ENCODE results near the gene RAD18.

RAD18 gene

GRCh38 chr3:8996216-8996615 is 32.9 kb upstream of the RAD18 start:
- H3K9me3 ChIP-seq (ENCODE audit: low read length) = no peaks in the 10 kb centered on the region
- H2AFZ ChIP-seq (ENCODE audit: low read length) = no peak overlapping the region
- H3K79me2 ChIP-seq (ENCODE audit: insufficient read depth, low read length) = no peaks in the 10 kb centered on the region
- no peaks in the 10 kb centered on the region for H3F3A ChIP-seq (ENCODE audit: insufficient read depth, low read length)
- H3K9me2 ChIP-seq (ENCODE audit: low read depth, low read length) = no peaks in the 10 kb centered on the region
- H3K27ac ChIP-seq (ENCODE audit: low read depth, low read length, poor library complexity, severe bottlenecking) = no peak overlapping the region
- no peak overlapping the region for H3K9ac ChIP-seq (ENCODE audit: low read length)
- H3K36me3 ChIP-seq (ENCODE audit: insufficient read depth, low read length) = no peaks in the 10 kb centered on the region
- no peaks in the 10 kb centered on the region for H3K4me1 ChIP-seq (ENCODE audit: insufficient read depth, low read length, severe bottlenecking)
- no peak overlapping the region for H3K4me2 ChIP-seq (ENCODE audit: low read length)
- no peak overlapping the region for H3K4me3 ChIP-seq (ENCODE audit: low read depth, low read length, poor library complexity, severe bottlenecking)
- no peaks in the 10 kb centered on the region for H4K20me1 ChIP-seq (ENCODE audit: insufficient read depth, low read length)
- no peaks in the 10 kb centered on the region for H3K27me3 ChIP-seq (ENCODE audit: insufficient read depth, low read length)
- TF ChIP-seq EZH2 (IDR thresholded peaks at IDR 0.05; ENCODE audit: borderline replicate concordance, low read length) (no peak), CTCF (IDR thresholded peaks at IDR 0.05; ENCODE audit: low read length) (no peak)

- Histone ChIP-seq H3K36me3 (ENCODE audit: insufficient read depth, low read length) (no peaks in the 10 kb centered on the region), H3F3A (ENCODE audit: insufficient read depth, low read length) (no peaks in the 10 kb centered on the region), H4K20me1 (ENCODE audit: insufficient read depth, low read length) (no peaks in the 10 kb centered on the region), H3K4me2 (ENCODE audit: low read length) (no peak overlapping the region), H3K4me1 (ENCODE audit: insufficient read depth, low read length, severe bottlenecking) (no peaks in the 10 kb centered on the region), H3K4me3 (ENCODE audit: low read depth, low read length, poor library complexity, severe bottlenecking) (no peak overlapping the region), H3K9me3 (ENCODE audit: low read length) (no peaks in the 10 kb centered on the region), H3K27ac (ENCODE audit: low read depth, low read length, poor library complexity, severe bottlenecking) (no peak overlapping the region), H3K9me2 (ENCODE audit: low read depth, low read length) (no peaks in the 10 kb centered on the region), H3K27me3 (ENCODE audit: insufficient read depth, low read length) (no peaks in the 10 kb centered on the region), H3K9ac (ENCODE audit: low read length) (no peak overlapping the region), H3K79me2 (ENCODE audit: insufficient read depth, low read length) (no peaks in the 10 kb centered on the region), H2AFZ (ENCODE audit: low read length) (no peak overlapping the region)
- TF ChIP-seq EZH2 (IDR thresholded peaks at IDR 0.05; ENCODE audit: borderline replicate concordance, low read length) (no peak), CTCF (IDR thresholded peaks at IDR 0.05; ENCODE audit: low read length) (no peak)
Measured at GRCh38 chr3:8994226-8994625, 31.0 kb upstream of the RAD18 start.

- Histone ChIP-seq H3F3A (ENCODE audit: insufficient read depth, low read length) (no peaks in the 10 kb centered on the region), H3K27me3 (ENCODE audit: insufficient read depth, low read length) (no peaks in the 10 kb centered on the region), H2AFZ (ENCODE audit: low read length) (no peak overlapping the region), H3K9ac (ENCODE audit: low read length) (no peak overlapping the region), H3K4me2 (ENCODE audit: low read length) (no peak overlapping the region), H3K36me3 (ENCODE audit: insufficient read depth, low read length) (no peaks in the 10 kb centered on the region), H3K4me3 (ENCODE audit: low read depth, low read length, poor library complexity, severe bottlenecking) (no peak overlapping the region), H3K9me2 (ENCODE audit: low read depth, low read length) (no peaks in the 10 kb centered on the region), H4K20me1 (ENCODE audit: insufficient read depth, low read length) (no peaks in the 10 kb centered on the region), H3K9me3 (ENCODE audit: low read length) (no peaks in the 10 kb centered on the region), H3K79me2 (ENCODE audit: insufficient read depth, low read length) (no peaks in the 10 kb centered on the region), H3K27ac (ENCODE audit: low read depth, low read length, poor library complexity, severe bottlenecking) (no peak overlapping the region), H3K4me1 (ENCODE audit: insufficient read depth, low read length, severe bottlenecking) (no peaks in the 10 kb centered on the region)
- TF ChIP-seq EZH2 (IDR thresholded peaks at IDR 0.05; ENCODE audit: borderline replicate concordance, low read length) (no peak), CTCF (IDR thresholded peaks at IDR 0.05; ENCODE audit: low read length) (no peak)
Measured at GRCh38 chr3:8993331-8993730, 30.1 kb upstream of the RAD18 start.

All from OCI-LY1 (cell line).